Sigmoid colon (tissue), 7 donors: ENCODE measurements around the gene GHRH. TPM values are rescaled to one million over a fixed set of nuclear protein-coding genes. Genes with fewer than 3 reads are reported as not detected.

Experiments
- DNase-seq: peaks from one replicate; pipeline ENCODE4 v3.0.0-alpha.2; 2019
- H3K27ac ChIP-seq, 4 donors: fragments of 200-600 bp; sonication (generic); one replicate each; pipeline ENCODE4 v1.5.1; 2016 to 2019; ENCODE audit warnings: mild to moderate bottlenecking in 1 of 4
- H3K27me3 ChIP-seq, 3 donors: fragments of 200-600 bp; sonication (generic); one replicate each; pipeline ENCODE4 v1.5.1; 2019; ENCODE audit warnings: mild to moderate bottlenecking in 1 of 3
- H3K36me3 ChIP-seq, 4 donors: fragments of 200-600 bp; sonication (generic); one replicate each; pipeline ENCODE4 v1.5.1; 2016 to 2019
- H3K4me1 ChIP-seq, 4 donors: fragments of 200-600 bp; sonication (generic); one replicate each; pipeline ENCODE4 v1.5.1; 2017 to 2019
- H3K4me3 ChIP-seq, 4 donors: fragments of 200-600 bp; sonication (generic); one replicate each; pipeline ENCODE4 v1.5.1; 2017 to 2019; ENCODE audit warnings: mild to moderate bottlenecking in 2 of 4, moderate library complexity in 1 of 4
- H3K9me3 ChIP-seq, 4 donors: fragments of 200-600 bp in 3 of 4; sonication (generic) in 3 of 4; one replicate each; pipeline versions ENCODE4 v1.5.1 to v1.6.1; 2013 to 2019
- EP300 ChIP-seq, 4 donors: sonication (generic); formaldehyde crosslinking; IDR thresholded peaks; one replicate each; pipeline ENCODE4 v1.6.1; 2017; ENCODE audit warnings: antibody characterized with exemption in 4 of 4
- POLR2A ChIP-seq, 2 donors: fragments of 450-650 bp; IDR thresholded peaks; one replicate each; pipeline ENCODE4 v1.6.1; 2016; ENCODE audit warnings: antibody characterized with exemption in 2 of 2, mild to moderate bottlenecking in 2 of 2, moderate library complexity in 2 of 2
- POLR2AphosphoS5 ChIP-seq, 4 donors: sonication (generic); formaldehyde crosslinking; IDR thresholded peaks; one replicate each; pipeline ENCODE4 v1.6.1; 2017; ENCODE audit warnings: antibody characterized with exemption in 4 of 4
- WGBS, 2 donors: extraction: QIAGEN DNeasy Blood & Tissue Kit; methylation state at CpG; one replicate each; pipeline ENCODE4 v1.1.7; 2013; 5-methylcytosine and 5-hydroxymethylcytosine counted together
- intact Hi-C: fragments of 100-400 bp; cut with DNase I; formaldehyde crosslinking; loops from one replicate; pipeline ENCODE4 v1.15.1; 2023
- polyA plus RNA-seq, 3 donors: library from polyadenylated mRNA; stranded (reverse); fragments of 200-250 nt; gene quantifications; one replicate each; pipeline ENCODE4 v1.2.3, GENCODE V29; 2013
- total RNA-seq, 4 donors: library from RNA; depleted of rRNA; stranded (reverse); fragments of >200 nt; gene quantifications; one replicate each; pipeline ENCODE4 v1.1.0, GENCODE V29; 2016
- TF ChIP-seq, protein P1 (sequence below), 4 experiments: fragments of 450-650 bp in 3 of 4; fragments of 200-600 bp in 1 of 4; IDR thresholded peaks; one replicate each; pipeline ENCODE4 v1.5.1; 2016 to 2019; ENCODE audit warnings: antibody characterized with exemption in 4 of 4, mild to moderate bottlenecking in 3 of 4, moderate library complexity in 2 of 4
- donor health status: healthy with polysubstance abuse.
- donor health status: Bipolar disorder and iron deficiency.
- donor health status: healthy.

Gene GHRH
- total and polyA plus RNA-seq, 7 donors, result not detected

DNA sequence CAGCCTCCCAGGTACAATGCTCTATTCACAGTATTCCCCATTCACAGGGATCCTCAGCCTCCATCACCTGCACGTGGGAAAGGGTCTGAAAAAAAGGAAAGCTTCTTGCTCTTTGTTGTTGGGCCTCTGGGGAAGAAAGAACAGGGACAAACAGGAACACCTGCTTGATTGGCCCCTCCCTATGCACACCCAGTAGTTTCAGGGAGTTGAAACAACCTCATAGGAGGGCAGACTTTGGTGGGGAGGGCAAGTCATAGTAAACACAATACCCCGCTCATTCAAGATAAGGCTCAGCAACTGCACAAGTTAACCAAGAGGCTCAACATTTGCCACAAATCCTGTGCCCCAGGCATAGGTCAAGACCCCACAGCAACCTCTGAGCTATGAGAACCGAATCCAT lies 1.7 kb downstream of the GHRH start:
- Histone ChIP-seq H3K27ac (no peak overlapping the region), H3K36me3 (no peaks in the 10 kb centered on the region), H3K4me1 (no peaks in the 10 kb centered on the region), H3K4me3 (no peak overlapping the region), H3K27me3 (no peaks in the 10 kb centered on the region), H3K9me3 (no peaks in the 10 kb centered on the region)
- intact Hi-C loops, result no loop called here
- 28 to 56% methylated on average over 3 of the region's 3 CpGs for WGBS, 2 donors
- TF ChIP-seq, protein P1, sequence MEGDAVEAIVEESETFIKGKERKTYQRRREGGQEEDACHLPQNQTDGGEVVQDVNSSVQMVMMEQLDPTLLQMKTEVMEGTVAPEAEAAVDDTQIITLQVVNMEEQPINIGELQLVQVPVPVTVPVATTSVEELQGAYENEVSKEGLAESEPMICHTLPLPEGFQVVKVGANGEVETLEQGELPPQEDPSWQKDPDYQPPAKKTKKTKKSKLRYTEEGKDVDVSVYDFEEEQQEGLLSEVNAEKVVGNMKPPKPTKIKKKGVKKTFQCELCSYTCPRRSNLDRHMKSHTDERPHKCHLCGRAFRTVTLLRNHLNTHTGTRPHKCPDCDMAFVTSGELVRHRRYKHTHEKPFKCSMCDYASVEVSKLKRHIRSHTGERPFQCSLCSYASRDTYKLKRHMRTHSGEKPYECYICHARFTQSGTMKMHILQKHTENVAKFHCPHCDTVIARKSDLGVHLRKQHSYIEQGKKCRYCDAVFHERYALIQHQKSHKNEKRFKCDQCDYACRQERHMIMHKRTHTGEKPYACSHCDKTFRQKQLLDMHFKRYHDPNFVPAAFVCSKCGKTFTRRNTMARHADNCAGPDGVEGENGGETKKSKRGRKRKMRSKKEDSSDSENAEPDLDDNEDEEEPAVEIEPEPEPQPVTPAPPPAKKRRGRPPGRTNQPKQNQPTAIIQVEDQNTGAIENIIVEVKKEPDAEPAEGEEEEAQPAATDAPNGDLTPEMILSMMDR (IDR thresholded peaks at IDR 0.05), result no peak
- TF ChIP-seq POLR2AphosphoS5 (IDR thresholded peaks at IDR 0.05), result no peak
- no peak for TF ChIP-seq POLR2A (IDR thresholded peaks at IDR 0.05)
- TF ChIP-seq EP300 (IDR thresholded peaks at IDR 0.05), result no peak
- DNase-seq, result no peak

DNA sequence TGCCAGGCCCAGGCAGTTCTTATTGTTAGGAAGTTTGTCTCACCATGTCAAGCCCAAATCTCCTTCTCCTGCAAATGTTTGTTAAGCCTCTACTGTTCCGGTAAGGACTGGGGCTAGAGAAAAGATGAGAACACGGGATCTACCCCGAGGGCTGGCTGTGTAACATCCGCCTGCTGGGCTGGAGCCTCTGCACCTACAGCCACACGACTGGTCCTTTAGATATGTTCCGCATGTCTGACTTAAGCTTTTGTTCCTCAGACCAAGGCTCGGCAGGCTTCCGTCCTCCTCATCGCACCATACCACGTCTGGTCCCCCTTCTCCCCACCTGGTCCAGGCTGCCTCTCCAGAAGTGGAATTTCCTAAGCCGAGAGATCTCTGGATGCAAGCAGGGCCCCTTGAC lies 2.6 kb downstream of the GHRH start:
- H3K4me1 ChIP-seq, result no peaks in the 10 kb centered on the region
- WGBS, 2 donors, result 87 to 92% methylated on average over 11 of the region's 11 CpGs
- no peak overlapping the region for H3K4me3 ChIP-seq
- no peak for DNase-seq
- H3K9me3 ChIP-seq, result peaks cover 0 to 3% (median 0%) of the 10 kb centered on the region in 4 donors
- no peak overlapping the region for H3K27ac ChIP-seq
- intact Hi-C loops, result no loop called here
- no peaks in the 10 kb centered on the region for H3K36me3 ChIP-seq
- no peak for TF ChIP-seq POLR2AphosphoS5 (IDR thresholded peaks at IDR 0.05)
- TF ChIP-seq, protein P1 (IDR thresholded peaks at IDR 0.05), result no peak
- H3K27me3 ChIP-seq, result no peaks in the 10 kb centered on the region

DNA sequence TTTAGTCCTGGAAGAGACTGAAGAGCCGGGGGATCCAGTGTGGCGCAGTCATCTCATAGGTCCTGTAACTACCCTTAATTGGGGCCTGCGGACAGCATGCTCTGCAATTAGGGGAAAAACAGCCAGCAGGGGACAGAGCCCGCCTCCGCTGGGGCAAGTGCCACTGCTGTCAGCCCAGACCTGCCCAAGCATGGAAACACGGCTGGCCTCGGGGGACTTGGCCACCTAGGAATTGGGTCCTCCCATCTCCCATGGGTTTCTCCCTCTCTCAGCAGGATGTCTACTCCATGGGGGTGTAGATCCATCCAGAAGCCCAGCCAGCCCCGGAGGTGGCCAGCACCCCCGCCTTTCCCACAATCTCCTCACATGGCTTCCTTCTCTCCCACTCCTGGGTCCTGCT lies 3.6 kb downstream of the GHRH start:
- H3K4me3 ChIP-seq, result no peak overlapping the region
- no peaks in the 10 kb centered on the region for H3K27me3 ChIP-seq
- H3K4me1 ChIP-seq, result no peaks in the 10 kb centered on the region
- H3K27ac ChIP-seq, result no peak overlapping the region
- WGBS, 2 donors, result 84 to 86% methylated on average over 9 of the region's 9 CpGs
- intact Hi-C loops, result no loop called here
- no peak for DNase-seq
- TF ChIP-seq, protein P1 (IDR thresholded peaks at IDR 0.05), result no peak
- H3K36me3 ChIP-seq, result no peaks in the 10 kb centered on the region
- H3K9me3 ChIP-seq, result peaks cover 0 to 3% (median 0%) of the 10 kb centered on the region in 4 donors

DNA sequence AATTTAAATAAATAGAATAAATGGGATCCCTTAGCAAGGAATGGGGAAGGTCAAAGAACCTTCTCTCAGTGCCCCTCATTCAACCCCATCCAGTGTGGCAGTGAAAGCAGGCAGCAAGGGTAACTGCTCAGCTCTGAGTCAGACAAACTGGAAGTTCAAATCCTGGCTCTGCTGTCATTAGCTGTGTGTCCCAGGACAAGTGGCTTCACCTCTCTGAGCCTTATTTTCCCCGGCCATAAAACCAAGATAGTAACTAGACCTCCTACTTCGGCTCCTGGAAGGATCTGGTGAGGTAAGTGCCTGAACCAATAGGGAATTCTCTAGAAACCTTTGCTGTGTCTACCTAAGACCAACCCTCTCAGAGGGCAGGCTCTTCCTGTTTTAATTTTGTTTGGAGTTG lies 4.1 kb downstream of the GHRH start:
- Histone ChIP-seq H3K27ac (no peak overlapping the region), H3K4me3 (no peak overlapping the region), H3K9me3 (peaks cover 0 to 3% (median 0%) of the 10 kb centered on the region in 4 donors), H3K4me1 (no peaks in the 10 kb centered on the region), H3K36me3 (no peaks in the 10 kb centered on the region), H3K27me3 (no peaks in the 10 kb centered on the region)
- intact Hi-C loops, result no loop called here
- DNase-seq, result no peak
- TF ChIP-seq EP300 (IDR thresholded peaks at IDR 0.05) (no peak), POLR2A (IDR thresholded peaks at IDR 0.05) (no peak), POLR2AphosphoS5 (IDR thresholded peaks at IDR 0.05) (no peak)
- TF ChIP-seq, protein P1 (IDR thresholded peaks at IDR 0.05), result no peak
- 76 to 87% methylated on average over 2 of the region's 2 CpGs for WGBS, 2 donors

DNA sequence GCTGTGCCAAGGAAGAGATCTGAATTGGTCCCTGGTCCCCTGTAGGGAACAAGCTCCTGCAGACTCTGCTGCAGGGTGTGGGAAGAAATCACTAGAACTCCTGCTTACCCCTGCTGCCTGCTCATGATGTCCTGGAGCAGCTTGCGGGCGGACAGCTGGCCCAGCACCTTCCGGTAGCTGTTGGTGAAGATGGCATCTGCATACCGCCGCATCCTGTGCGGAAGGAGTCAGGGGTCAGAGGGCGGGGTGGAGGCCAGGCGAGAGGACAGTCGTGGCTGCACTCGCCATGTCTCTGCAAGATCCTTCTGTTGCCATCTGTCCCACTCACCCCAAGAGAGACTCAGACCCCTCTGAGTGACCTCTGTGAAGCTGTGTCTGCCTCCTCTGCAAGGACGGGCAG lies 5.3 kb downstream of the GHRH start:
- Histone ChIP-seq H3K27ac (no peak overlapping the region), H3K27me3 (no peaks in the 10 kb centered on the region), H3K36me3 (no peaks in the 10 kb centered on the region), H3K9me3 (peaks cover 0 to 3% (median 0%) of the 10 kb centered on the region in 4 donors), H3K4me1 (no peaks in the 10 kb centered on the region), H3K4me3 (no peak overlapping the region)
- 89 to 90% methylated on average over 11 of the region's 11 CpGs for WGBS, 2 donors
- no peak for DNase-seq
- intact Hi-C loops, result no loop called here
- no peak for TF ChIP-seq POLR2AphosphoS5 (IDR thresholded peaks at IDR 0.05)
- no peak for TF ChIP-seq EP300 (IDR thresholded peaks at IDR 0.05)
- TF ChIP-seq, protein P1 (IDR thresholded peaks at IDR 0.05), result no peak
- TF ChIP-seq POLR2A (IDR thresholded peaks at IDR 0.05), result no peak
